Measurements from ENCODE around the gene MAB21L1. TPM values are rescaled to one million over a fixed set of nuclear protein-coding genes. Genes with fewer than 3 reads are reported as not detected.

MAB21L1 gene
- total RNA-seq, 1 experiment from 2014 or later = not detected

DNA sequence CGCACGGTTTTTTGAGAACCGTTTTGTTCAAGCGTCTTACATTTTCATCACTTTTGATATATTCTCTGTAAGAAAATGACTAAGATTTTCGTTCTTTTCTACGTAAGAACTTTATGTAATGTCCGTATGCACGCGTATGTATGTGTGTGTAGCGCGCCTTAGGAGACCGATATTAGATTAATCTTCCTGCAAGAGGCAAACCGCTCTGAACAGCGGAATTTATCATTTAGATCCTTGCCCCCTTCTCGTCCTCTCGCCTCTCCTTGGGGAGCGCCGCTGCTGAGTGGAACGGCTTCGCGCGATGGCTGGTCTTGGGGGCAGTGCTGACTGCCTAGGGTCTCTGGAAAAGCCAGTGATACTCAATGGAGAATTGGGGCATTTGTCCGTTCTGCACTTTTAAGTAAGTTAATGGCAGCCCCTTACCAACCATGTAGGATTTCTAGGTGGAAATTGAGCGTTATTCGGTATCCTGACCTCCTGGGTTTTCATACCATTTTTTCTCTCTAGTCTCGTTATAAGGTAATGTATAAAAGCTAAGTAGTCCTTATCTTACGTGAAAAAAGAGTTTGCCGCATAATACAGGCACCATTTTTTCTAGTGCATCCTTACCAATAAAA lies 4.7 kb downstream of the MAB21L1 start:
- TF ChIP-seq MAX (IDR thresholded peaks at IDR 0.05) (no peak), SRF (IDR thresholded peaks at IDR 0.05; ENCODE audit: low read depth) (no peak), ZFX (IDR thresholded peaks at IDR 0.05) (no peak), CTCF (IDR thresholded peaks at IDR 0.05 in 2 of 3, conservative IDR thresholded peaks at IDR 0.05 in 1 of 3; ENCODE audit: borderline replicate concordance in 1 of 3, insufficient read depth in 1 of 3, low read depth in 2 of 3, low read length in 2 of 3) (no peak), CEBPB (IDR thresholded peaks at IDR 0.05; ENCODE audit: low read depth) (no peak), ATF3 (IDR thresholded peaks at IDR 0.05) (no peak), YY1 (IDR thresholded peaks at IDR 0.05; ENCODE audit: extremely low read depth, insufficient replicate concordance, low read depth, low read length) (no peak), REST (IDR thresholded peaks at IDR 0.05; ENCODE audit: low read depth) (no peak), JUND (IDR thresholded peaks at IDR 0.05) (no peak), SIN3A (IDR thresholded peaks at IDR 0.05; ENCODE audit: low read depth) (no peak), ZBTB33 (IDR thresholded peaks at IDR 0.05; ENCODE audit: extremely low read depth, insufficient replicate concordance, low read length) (no peak), FOSL1 (IDR thresholded peaks at IDR 0.05; ENCODE audit: low read depth) (no peak), CBX3 (IDR thresholded peaks at IDR 0.05; ENCODE audit: low read depth) (no peak), EZH2 (IDR thresholded peaks at IDR 0.05) (no peak), ELF1 (IDR thresholded peaks at IDR 0.05; ENCODE audit: borderline replicate concordance, low read depth) (no peak), TCF7L2 (IDR thresholded peaks at IDR 0.05; ENCODE audit: borderline replicate concordance, extremely low read depth, insufficient read depth, insufficient read length) (no peak), POLR2AphosphoS5 (IDR thresholded peaks at IDR 0.05; ENCODE audit: low read depth, low read length) (no peak), SP1 (IDR thresholded peaks at IDR 0.05; ENCODE audit: low read depth) (no peak)
- ChIA-PET POLR2A (no interaction called here), CTCF (no interaction called here), RAD21 (ENCODE audit: low non-redundant PET in 1 of 2, low total read pairs in 2 of 2, uncharacterized antibody in 2 of 2, unreplicated experiment in 2 of 2) (no interaction called here)
- intact Hi-C loops (cut with micrococcal nuclease) = no loop called here
- no peaks in the 10 kb centered on the region for H3K4me1 ChIP-seq (ENCODE audit: control insufficient read depth in 1 of 2, insufficient read depth in 2 of 2, low read length in 2 of 2)
- no peak for DNase-seq (ENCODE audit: low read depth, low spot score)
- H3K9me2 ChIP-seq (ENCODE audit: insufficient read depth) = no peaks in the 10 kb centered on the region
- H2AFZ ChIP-seq (ENCODE audit: low read depth, low read length, poor library complexity, severe bottlenecking) = no peak overlapping the region
- H3K27me3 ChIP-seq (ENCODE audit: insufficient read depth, low read length) = no peaks in the 10 kb centered on the region
- ATAC-seq = no peak
- H3K79me2 ChIP-seq (ENCODE audit: insufficient read depth, low read length) = no peaks in the 10 kb centered on the region
- no peak overlapping the region for H3K27ac ChIP-seq (ENCODE audit: low read depth, low read length)
- H3K4me2 ChIP-seq (ENCODE audit: low read length) = no peak overlapping the region
- no peaks in the 10 kb centered on the region for H4K20me1 ChIP-seq (ENCODE audit: insufficient read depth)
- no TSS peak for BruUV-seq (replicated peaks)
- H3K9ac ChIP-seq (ENCODE audit: low read length) = no peak overlapping the region
- H3K36me3 ChIP-seq (ENCODE audit: control insufficient read depth in 1 of 2, insufficient read depth in 2 of 2, low read length in 2 of 2) = no peaks in the 10 kb centered on the region
- no peaks in the 10 kb centered on the region for H3K9me3 ChIP-seq (ENCODE audit: control insufficient read depth in 1 of 2, insufficient read depth in 1 of 2, low read depth in 1 of 2, low read length in 2 of 2)
- H3K4me3 ChIP-seq (replicated peaks in 1 of 2; ENCODE audit: low read depth in 1 of 2, low read length in 2 of 2) = no peak overlapping the region
